Spleen (tissue), 11 donors: Measurements from ENCODE around the gene PTPRN2. TPM values are rescaled to one million over a fixed set of nuclear protein-coding genes. Genes with fewer than 3 reads are reported as not detected.

Source experiments
- DNase-seq: peaks from one replicate; pipeline ENCODE4 v3.0.0-alpha.2; 2020
- H3K27ac ChIP-seq, 8 donors: fragments of 200-600 bp; sonication (generic) in 7 of 8; 1 replicate in 4 of 8; 2 replicates in 4 of 8; pipeline versions ENCODE4 v1.5.0 to v1.8.0; 2016 to 2021; ENCODE audit warnings: inconsistent platforms in 4 of 8, mild to moderate bottlenecking in 4 of 8, moderate library complexity in 1 of 8
- H3K27me3 ChIP-seq, 7 donors: fragments of 200-600 bp; sonication (generic) in 6 of 7; replicated peaks in 1 of 7; 1 replicate in 4 of 7; 2 replicates in 3 of 7; pipeline versions ENCODE4 v1.5.0 to v1.8.0; 2016 to 2021; ENCODE audit warnings: inconsistent platforms in 3 of 7, mild to moderate bottlenecking in 1 of 7
- H3K36me3 ChIP-seq, 6 donors: fragments of 200-600 bp; sonication (generic) in 5 of 6; 1 replicate in 4 of 6; 2 replicates in 2 of 6; pipeline versions ENCODE4 v1.5.0 to v1.8.0; 2016 to 2021; ENCODE audit warnings: inconsistent platforms in 2 of 6
- H3K4me1 ChIP-seq, 6 donors: fragments of 200-600 bp; sonication (generic) in 5 of 6; 1 replicate in 3 of 6; 2 replicates in 3 of 6; pipeline versions ENCODE4 v1.5.0 to v1.8.0; 2016 to 2021; ENCODE audit warnings: inconsistent platforms in 3 of 6
- H3K4me3 ChIP-seq, 8 donors: fragments of 200-600 bp; sonication (generic) in 7 of 8; 1 replicate in 4 of 8; 2 replicates in 4 of 8; pipeline versions ENCODE4 v1.5.0 to v1.8.0; 2016 to 2021; ENCODE audit warnings: inconsistent platforms in 4 of 8, mild to moderate bottlenecking in 4 of 8, moderate library complexity in 2 of 8
- H3K9me3 ChIP-seq, 8 donors: fragments of 200-600 bp; sonication (generic) in 7 of 8; 1 replicate in 4 of 8; 2 replicates in 4 of 8; pipeline versions ENCODE4 v1.5.0 to v1.8.0; 2016 to 2021; ENCODE audit warnings: inconsistent platforms in 4 of 8
- POLR2A ChIP-seq, 3 donors: fragments of 450-650 bp; IDR thresholded peaks; one replicate each; pipeline ENCODE4 v1.5.1; 2017; ENCODE audit warnings: antibody characterized with exemption in 3 of 3, mild to moderate bottlenecking in 1 of 3
- POLR2AphosphoS5 ChIP-seq, 3 donors: sonication (generic); formaldehyde crosslinking; IDR thresholded peaks; one replicate each; pipeline ENCODE4 v1.5.1; 2017; ENCODE audit warnings: antibody characterized with exemption in 3 of 3
- WGBS, 5 donors: extraction: QIAGEN DNeasy Blood & Tissue Kit in 3 of 5; methylation state at CpG; one replicate each; pipeline versions ENCODE4 v1.1.5 to v1.1.7; 2013 to 2018; 5-methylcytosine and 5-hydroxymethylcytosine counted together
- intact Hi-C: fragments of 100-400 bp; cut with DNase I; formaldehyde crosslinking; loops from one replicate; pipeline ENCODE4 v1.15.0; 2023; ENCODE audit warnings: low total_unique reads
- polyA plus RNA-seq, 3 donors: library from polyadenylated mRNA; stranded (reverse); fragments of 200-250 nt; gene quantifications; one replicate each; pipeline ENCODE4 v1.2.1, GENCODE V29; 2013
- total RNA-seq, 7 donors: library from RNA; depleted of rRNA in 3 of 7; stranded (reverse); fragments of >200 nt in 3 of 7; fragmentation: NEBNext Ultra II Directional in 4 of 7; extraction: Animal tissue kit (Norgen Biotek cat#: 25700) in 4 of 7; gene quantifications; one replicate each; pipeline versions ENCODE4 v1.1.0 to v1.2.1, GENCODE V29; 2016 to 2021
- TF ChIP-seq, protein P1 (sequence below), 11 experiments: fragments of 200-600 bp in 7 of 11; fragments of 450-650 bp in 4 of 11; sonication (generic) in 4 of 11; IDR thresholded peaks in 8 of 11; conservative IDR thresholded peaks in 3 of 11; 1 replicate in 7 of 11; 2 replicates in 4 of 11; pipeline versions ENCODE4 v1.4.0 to v1.8.0; 2016 to 2021; ENCODE audit warnings: antibody characterized with exemption in 11 of 11, inconsistent platforms in 4 of 11, mild to moderate bottlenecking in 1 of 11
- donor health status: healthy with polysubstance abuse.
- donor health status: DM: no; HTN: no; CAD: no; lungs with moderate emphysema.
- donor health status: DM: no; HTN: no; CAD: no.
- donor health status: Bipolar disorder and iron deficiency.
- donor health status: healthy.
- donor health status: DM: no; HTN: no; CAD: no.
- donor health status: DM: yes; HTN: yes; CAD: no.

The PTPRN2 gene
- total and polyA plus RNA-seq, 10 donors: 7.0 to 22.8 (median 16.8) TPM

DNA sequence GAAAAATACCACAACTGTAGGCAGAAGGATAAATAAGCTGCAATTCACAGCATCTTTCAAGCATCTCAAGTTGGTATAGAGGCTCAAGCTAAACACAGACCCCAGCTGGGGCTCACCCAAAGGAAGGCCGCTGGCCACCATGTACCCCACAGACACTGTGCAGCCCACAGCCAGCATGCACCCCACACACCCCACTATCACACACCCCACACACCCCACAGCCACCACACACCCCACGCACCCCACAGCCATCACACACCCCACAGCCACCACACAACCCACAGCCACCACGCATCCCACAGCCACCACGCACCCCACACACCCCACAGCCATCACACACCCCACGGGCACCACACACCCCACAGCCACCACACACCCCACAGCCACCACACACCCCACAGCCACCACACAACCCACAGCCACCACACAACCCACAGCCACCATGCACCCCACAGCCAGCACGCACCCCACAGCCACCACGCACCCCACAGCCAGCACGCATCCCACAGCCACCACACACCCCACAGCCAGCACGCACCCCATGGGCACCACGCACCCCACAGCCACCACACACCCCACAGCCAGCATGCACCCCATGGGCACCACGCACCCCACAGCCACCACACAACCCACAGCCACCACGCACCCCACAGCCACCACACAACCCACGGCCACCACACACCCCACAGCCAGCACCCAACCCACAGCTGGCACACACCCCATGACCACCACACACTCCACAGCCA lies 1036.1 kb downstream of the PTPRN2 start:
- Histone ChIP-seq H3K27me3 (no peaks in the 10 kb centered on the region), H3K27ac (peak overlapping the region in 1 of 8 donors; percentile 52), H3K4me3 (no peak overlapping the region), H3K9me3 (no peaks in the 10 kb centered on the region), H3K4me1 (peaks cover 0 to 4% (median 0%) of the 10 kb centered on the region in 6 donors), H3K36me3 (peaks cover 0 to 45% (median 15%) of the 10 kb centered on the region in 6 donors)
- WGBS, 5 donors: 77 to 92% (median 85%) methylated on average over 11 to 13 of the region's 13 CpGs
- TF ChIP-seq, protein P1, sequence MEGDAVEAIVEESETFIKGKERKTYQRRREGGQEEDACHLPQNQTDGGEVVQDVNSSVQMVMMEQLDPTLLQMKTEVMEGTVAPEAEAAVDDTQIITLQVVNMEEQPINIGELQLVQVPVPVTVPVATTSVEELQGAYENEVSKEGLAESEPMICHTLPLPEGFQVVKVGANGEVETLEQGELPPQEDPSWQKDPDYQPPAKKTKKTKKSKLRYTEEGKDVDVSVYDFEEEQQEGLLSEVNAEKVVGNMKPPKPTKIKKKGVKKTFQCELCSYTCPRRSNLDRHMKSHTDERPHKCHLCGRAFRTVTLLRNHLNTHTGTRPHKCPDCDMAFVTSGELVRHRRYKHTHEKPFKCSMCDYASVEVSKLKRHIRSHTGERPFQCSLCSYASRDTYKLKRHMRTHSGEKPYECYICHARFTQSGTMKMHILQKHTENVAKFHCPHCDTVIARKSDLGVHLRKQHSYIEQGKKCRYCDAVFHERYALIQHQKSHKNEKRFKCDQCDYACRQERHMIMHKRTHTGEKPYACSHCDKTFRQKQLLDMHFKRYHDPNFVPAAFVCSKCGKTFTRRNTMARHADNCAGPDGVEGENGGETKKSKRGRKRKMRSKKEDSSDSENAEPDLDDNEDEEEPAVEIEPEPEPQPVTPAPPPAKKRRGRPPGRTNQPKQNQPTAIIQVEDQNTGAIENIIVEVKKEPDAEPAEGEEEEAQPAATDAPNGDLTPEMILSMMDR (IDR thresholded peaks at IDR 0.05 in 8 of 11, conservative IDR thresholded peaks at IDR 0.05 in 3 of 11): no peak
- TF ChIP-seq POLR2AphosphoS5 (IDR thresholded peaks at IDR 0.05) (no peak), POLR2A (IDR thresholded peaks at IDR 0.05) (no peak)
- intact Hi-C loops: no loop called here
- peak; percentile 51 for DNase-seq

DNA sequence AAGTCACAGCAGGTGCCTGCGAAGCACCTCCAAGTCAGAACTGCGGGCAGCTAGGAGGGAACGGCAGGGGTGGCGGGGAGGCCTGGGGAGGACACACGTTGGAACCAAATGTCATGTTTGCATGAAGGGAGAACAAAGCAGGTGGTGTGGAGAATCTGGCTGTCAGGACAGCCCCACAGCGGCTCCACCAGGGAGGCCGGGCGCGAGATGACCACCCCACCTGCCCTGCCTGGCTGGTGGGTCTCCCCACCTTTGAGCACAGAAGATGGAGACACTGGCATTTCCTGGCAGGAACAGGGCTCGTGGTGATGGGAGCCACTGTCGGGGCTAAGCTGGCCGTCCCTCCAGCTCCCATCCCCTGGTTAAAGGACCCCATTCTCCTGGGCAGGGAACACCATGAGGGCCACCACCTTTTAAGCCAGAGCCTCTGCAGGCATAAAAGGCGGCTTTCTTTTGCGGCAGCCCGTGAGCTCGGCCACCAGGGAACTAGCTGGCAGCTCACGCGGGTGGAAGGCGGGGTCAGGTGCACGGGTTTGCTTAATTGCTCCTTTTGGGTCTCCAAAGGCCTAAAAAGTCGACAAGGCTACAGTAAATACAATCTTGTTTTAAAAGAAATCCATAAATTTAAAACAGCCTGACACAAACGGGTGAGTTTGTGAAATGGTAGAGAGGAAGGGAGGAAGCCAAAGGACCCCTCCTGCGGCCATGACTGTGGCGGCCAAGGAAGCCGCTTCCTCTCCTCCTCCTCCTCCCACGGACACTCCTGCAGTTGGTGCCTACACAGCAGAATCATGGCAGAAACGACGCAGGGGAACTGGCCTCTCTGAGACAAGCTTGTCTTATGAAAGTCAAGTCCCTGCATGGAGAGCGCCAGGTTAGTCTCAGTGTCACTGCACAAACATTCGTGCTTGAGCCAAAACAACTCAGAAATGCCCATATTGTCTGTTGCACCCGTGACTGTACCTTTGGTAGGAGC lies 1037.0 kb downstream of the PTPRN2 start:
- H3K4me1 ChIP-seq: peaks cover 0 to 4% (median 0%) of the 10 kb centered on the region in 6 donors
- no peaks in the 10 kb centered on the region for H3K9me3 ChIP-seq
- 73 to 84% (median 80%) methylated on average over 31 of the region's 31 CpGs for WGBS, 5 donors
- intact Hi-C loops: no loop called here
- no peaks in the 10 kb centered on the region for H3K27me3 ChIP-seq
- H3K4me3 ChIP-seq: no peak overlapping the region
- no peak for TF ChIP-seq POLR2AphosphoS5 (IDR thresholded peaks at IDR 0.05)
- TF ChIP-seq POLR2A (IDR thresholded peaks at IDR 0.05): no peak
- TF ChIP-seq, protein P1 (IDR thresholded peaks at IDR 0.05 in 8 of 11, conservative IDR thresholded peaks at IDR 0.05 in 3 of 11): no peak
- peak; percentile 68 for DNase-seq
- H3K36me3 ChIP-seq: peaks cover 0 to 52% (median 15%) of the 10 kb centered on the region in 6 donors
- peak overlapping the region in 3 of 8 donors; percentile 31 to 52 (median 33) for H3K27ac ChIP-seq

DNA sequence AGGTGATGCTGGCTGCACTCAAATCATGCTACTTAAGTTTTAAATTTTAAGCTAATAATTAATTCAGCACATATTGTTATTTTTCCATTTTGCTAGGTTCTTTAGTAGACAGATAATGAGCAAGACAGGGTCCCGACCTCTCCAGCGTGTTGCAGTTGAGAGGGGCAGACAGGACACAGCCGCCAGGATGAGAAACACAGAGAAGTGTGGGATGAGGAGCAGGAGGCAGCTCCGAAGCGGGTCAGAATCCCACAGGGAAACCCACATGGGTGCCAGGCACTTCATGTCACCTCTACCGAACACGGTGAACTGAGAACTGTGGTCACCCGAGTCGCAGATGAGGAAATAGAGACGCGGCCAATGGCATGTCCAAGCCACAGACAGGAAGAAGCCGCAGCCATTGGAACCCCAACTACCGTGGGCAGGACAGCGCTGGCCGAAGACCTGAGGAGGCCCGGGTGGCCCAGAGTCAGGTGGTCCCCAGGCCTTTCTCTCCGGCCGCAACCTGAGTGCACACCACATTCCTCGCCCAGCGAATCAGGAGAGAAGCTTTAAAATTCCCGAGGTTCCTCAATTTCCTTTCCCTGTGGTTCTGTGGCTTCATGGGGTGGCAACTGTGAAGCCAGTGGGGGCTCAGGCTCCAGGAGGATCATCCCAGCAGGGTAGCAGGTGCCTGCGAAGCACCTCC lies 1037.9 kb downstream of the PTPRN2 start:
- Histone ChIP-seq H3K4me1 (peaks cover 0 to 4% (median 0%) of the 10 kb centered on the region in 6 donors), H3K36me3 (peaks cover 0 to 60% (median 15%) of the 10 kb centered on the region in 6 donors), H3K27ac (peak overlapping the region in 1 of 8 donors; percentile 33), H3K9me3 (no peaks in the 10 kb centered on the region), H3K4me3 (no peak overlapping the region), H3K27me3 (no peaks in the 10 kb centered on the region)
- TF ChIP-seq, protein P1 (IDR thresholded peaks at IDR 0.05 in 8 of 11, conservative IDR thresholded peaks at IDR 0.05 in 3 of 11): no peak
- TF ChIP-seq POLR2AphosphoS5 (IDR thresholded peaks at IDR 0.05) (no peak), POLR2A (IDR thresholded peaks at IDR 0.05) (no peak)
- peak; percentile 69 for DNase-seq
- WGBS, 5 donors: 90 to 96% (median 91%) methylated on average over 17 to 22 of the region's 22 CpGs
- intact Hi-C loops: no loop called here
